Testis (tissue), 2 donors: ENCODE results near the gene PER2.

Source experiments
- CTCF ChIP-seq, 3 experiments: fragments of 450-650 bp in 2 of 3; fragments of 200-600 bp in 1 of 3; sonication (generic) in 1 of 3; IDR thresholded peaks; one replicate each; pipeline ENCODE4 v1.5.1; 2016 to 2019; ENCODE audit warnings: antibody characterized with exemption in 3 of 3, mild to moderate bottlenecking in 2 of 3, moderate library complexity in 1 of 3
- POLR2A ChIP-seq: fragments of 450-650 bp; IDR thresholded peaks from one replicate; pipeline ENCODE4 v1.6.1; 2017; ENCODE audit warnings: antibody characterized with exemption, mild to moderate bottlenecking, moderate library complexity

GRCh38 chr2:238242731-238243495 lies 45.5 kb downstream of the PER2 start:
- no peak for TF ChIP-seq POLR2A
- TF ChIP-seq CTCF (IDR thresholded peaks at IDR 0.05) = no peak
